HPDE6-E6E7 (cell line): ENCODE data around the gene GATA6.

Experiments used
- DNase-seq: peaks from one replicate; pipeline ENCODE4 v3.0.0; 2011; ENCODE audit warnings: missing footprints; ENCODE audit errors: extremely low spot score

Gene GATA6

GRCh38 chr18:22166069-22166950, 3.1 kb upstream of the GATA6 start:
- no peak for DNase-seq

- DNase-seq = no peak
Observed at GRCh38 chr18:22167091-22167470, 2.3 kb upstream of the GATA6 start.

GRCh38 chr18:22167471-22168241, 1.7 kb upstream of the GATA6 start:
- DNase-seq = no peak

GRCh38 chr18:22168360-22168921, 948 bp upstream of the GATA6 start:
- no peak for DNase-seq

- DNase-seq = no peak
Observed at GRCh38 chr18:22169889-22170420, 566 bp downstream of the GATA6 start.

- no peak for DNase-seq
Observed at GRCh38 chr18:22170421-22171257, 1.2 kb downstream of the GATA6 start.

- DNase-seq = no peak
Observed at GRCh38 chr18:22171258-22172119, 2.1 kb downstream of the GATA6 start.

GRCh38 chr18:22172120-22172582, 2.8 kb downstream of the GATA6 start:
- no peak for DNase-seq

GRCh38 chr18:22172594-22173049, 3.2 kb downstream of the GATA6 start:
- DNase-seq = no peak

- DNase-seq = no peak
Observed at GRCh38 chr18:22173221-22173927, 4.0 kb downstream of the GATA6 start.

GRCh38 chr18:22173928-22174301, 4.5 kb downstream of the GATA6 start:
- no peak for DNase-seq

- DNase-seq = no peak
Observed at GRCh38 chr18:22174341-22175145, 5.2 kb downstream of the GATA6 start.

GRCh38 chr18:22175346-22175745, 6.0 kb downstream of the GATA6 start:
- DNase-seq = no peak

- no peak for DNase-seq
Observed at GRCh38 chr18:22176420-22177326, 7.3 kb downstream of the GATA6 start.

GRCh38 chr18:22177327-22177871, 8.0 kb downstream of the GATA6 start:
- no peak for DNase-seq

GRCh38 chr18:22179174-22179573, 9.8 kb downstream of the GATA6 start:
- DNase-seq = no peak

- DNase-seq = no peak
Observed at GRCh38 chr18:22179631-22180030, 10.2 kb downstream of the GATA6 start.
